ENCODE data around the gene RAB3A.

DNA sequence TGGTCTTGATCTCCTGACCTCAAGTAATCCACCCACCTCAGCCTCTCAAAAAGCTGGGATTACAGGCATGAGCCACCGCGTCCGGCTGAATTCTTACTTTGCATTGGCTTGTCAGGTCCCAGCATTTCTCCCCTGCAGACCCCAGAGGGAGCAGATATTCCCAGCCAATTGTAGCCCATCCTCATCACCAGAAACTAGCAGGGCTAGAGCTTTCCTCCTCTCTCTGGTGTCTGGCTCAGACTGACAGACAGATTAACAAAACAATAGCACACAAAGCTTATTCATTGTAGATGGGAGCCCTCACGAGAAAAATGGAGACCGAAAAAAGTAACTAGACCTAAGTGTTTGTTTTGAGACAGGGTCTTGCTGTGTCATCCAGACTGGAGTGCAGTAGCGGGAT is 18.3 kb downstream of the RAB3A start:
- TF ChIP-seq, protein P1, sequence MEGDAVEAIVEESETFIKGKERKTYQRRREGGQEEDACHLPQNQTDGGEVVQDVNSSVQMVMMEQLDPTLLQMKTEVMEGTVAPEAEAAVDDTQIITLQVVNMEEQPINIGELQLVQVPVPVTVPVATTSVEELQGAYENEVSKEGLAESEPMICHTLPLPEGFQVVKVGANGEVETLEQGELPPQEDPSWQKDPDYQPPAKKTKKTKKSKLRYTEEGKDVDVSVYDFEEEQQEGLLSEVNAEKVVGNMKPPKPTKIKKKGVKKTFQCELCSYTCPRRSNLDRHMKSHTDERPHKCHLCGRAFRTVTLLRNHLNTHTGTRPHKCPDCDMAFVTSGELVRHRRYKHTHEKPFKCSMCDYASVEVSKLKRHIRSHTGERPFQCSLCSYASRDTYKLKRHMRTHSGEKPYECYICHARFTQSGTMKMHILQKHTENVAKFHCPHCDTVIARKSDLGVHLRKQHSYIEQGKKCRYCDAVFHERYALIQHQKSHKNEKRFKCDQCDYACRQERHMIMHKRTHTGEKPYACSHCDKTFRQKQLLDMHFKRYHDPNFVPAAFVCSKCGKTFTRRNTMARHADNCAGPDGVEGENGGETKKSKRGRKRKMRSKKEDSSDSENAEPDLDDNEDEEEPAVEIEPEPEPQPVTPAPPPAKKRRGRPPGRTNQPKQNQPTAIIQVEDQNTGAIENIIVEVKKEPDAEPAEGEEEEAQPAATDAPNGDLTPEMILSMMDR (conservative IDR thresholded peaks at IDR 0.05 in 1 of 2, IDR thresholded peaks at IDR 0.05 in 1 of 2; ENCODE audit: extremely low read depth in 1 of 2, insufficient read depth in 1 of 2, low read depth in 1 of 2, low read length in 2 of 2) = no peak
- TF ChIP-seq EZH2 (IDR thresholded peaks at IDR 0.05; ENCODE audit: borderline replicate concordance, low read length) = no peak
